SK-N-SH treated with all-trans-retinoic acid at 6 μM for 48 hours (cell line): Measurements from ENCODE around the gene DOK6.

Experiments used
- TSHZ2 ChIP-seq: fragments of 250-450 bp; sonication (Bioruptor Pico); IDR thresholded peaks from 2 replicates; pipeline ENCODE4 v1.5.0; 2020; ENCODE audit warnings: mild to moderate bottlenecking, moderate library complexity
- ZFP30 ChIP-seq: fragments of 450-650 bp; formaldehyde crosslinking; IDR thresholded peaks from 2 replicates; pipeline ENCODE4 v1.5.0; 2022; ENCODE audit warnings: mild to moderate bottlenecking, moderate library complexity

DNA sequence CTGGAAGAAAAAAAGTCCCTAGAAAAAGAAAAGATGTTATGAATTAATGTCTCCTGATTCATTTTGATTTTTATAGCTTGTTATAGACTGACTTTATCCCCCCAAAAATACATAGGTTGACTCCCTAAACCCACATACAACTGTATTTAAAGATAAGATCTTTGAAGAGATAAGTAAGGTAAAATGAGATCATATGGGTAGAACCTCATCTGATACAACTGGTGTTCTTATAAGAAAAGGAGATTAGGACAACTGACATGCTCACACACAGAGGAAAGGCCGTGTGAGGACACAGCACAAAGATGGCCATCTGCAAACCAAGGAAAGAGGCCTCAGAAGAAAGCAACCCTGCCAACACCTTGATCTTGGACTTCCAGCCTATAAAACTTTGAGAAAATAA, 429.5 kb downstream of the DOK6 start:
- no peak for TF ChIP-seq ZFP30 (CRISPR knock-in tag)
- no peak for TF ChIP-seq TSHZ2
